HepG2 (cell line): ENCODE data around the gene THPO. TPM values are rescaled to one million over a fixed set of nuclear protein-coding genes. Genes with fewer than 3 reads are reported as not detected.

Experiments
- E2F1 ChIP-seq: sonication (generic); formaldehyde crosslinking; IDR thresholded peaks from 2 replicates; pipeline ENCODE4 v1.5.0; 2020; ENCODE audit warnings: missing genetic modification reagents
- ELF3 ChIP-seq: IDR thresholded peaks from 2 replicates; pipeline ENCODE4 v1.6.1; 2016; ENCODE audit warnings: missing genetic modification reagents, missing compliant biosample characterization
- FOSL1 ChIP-seq: sonication (generic); formaldehyde crosslinking; IDR thresholded peaks from 2 replicates; pipeline ENCODE4 v1.9.0; 2021; ENCODE audit warnings: missing genetic modification reagents, borderline replicate concordance
- KLF12 ChIP-seq: sonication (generic); formaldehyde crosslinking; IDR thresholded peaks from 2 replicates; pipeline ENCODE4 v1.4.0; 2020; ENCODE audit warnings: missing genetic modification reagents, borderline replicate concordance
- NFRKB ChIP-seq: fragments of 450-650 bp; IDR thresholded peaks from 2 replicates; pipeline ENCODE4 v1.6.1; 2017
- STAG1 ChIP-seq: sonication (generic); formaldehyde crosslinking; IDR thresholded peaks from 2 replicates; pipeline ENCODE4 v1.4.0; 2020; ENCODE audit warnings: missing genetic modification reagents
- ZFP37 ChIP-seq: sonication (generic); formaldehyde crosslinking; IDR thresholded peaks from 2 replicates; pipeline ENCODE4 v1.4.0; 2020; ENCODE audit warnings: missing genetic modification reagents, borderline replicate concordance
- ZFP82 ChIP-seq: sonication (generic); formaldehyde crosslinking; IDR thresholded peaks from 2 replicates; pipeline ENCODE4 v1.5.1; 2020; ENCODE audit warnings: mild to moderate bottlenecking, missing genetic modification reagents, borderline replicate concordance
- ZFX ChIP-seq: sonication (generic); formaldehyde crosslinking; IDR thresholded peaks from 2 replicates; pipeline ENCODE4 v1.4.0; 2020; ENCODE audit warnings: mild to moderate bottlenecking, low read depth, missing genetic modification reagents, moderate library complexity
- ZFY ChIP-seq: sonication (generic); formaldehyde crosslinking; IDR thresholded peaks from 2 replicates; pipeline ENCODE4 v1.4.0; 2020; ENCODE audit warnings: missing genetic modification reagents
- ZNF343 ChIP-seq: sonication (generic); formaldehyde crosslinking; IDR thresholded peaks from 2 replicates; pipeline ENCODE4 v1.4.0; 2020; ENCODE audit warnings: mild to moderate bottlenecking, missing genetic modification reagents
- ZNF672 ChIP-seq: sonication (generic); formaldehyde crosslinking; IDR thresholded peaks from 2 replicates; pipeline ENCODE4 v1.8.1; 2022; ENCODE audit warnings: missing genetic modification reagents
- ZNF775 ChIP-seq: sonication (generic); formaldehyde crosslinking; IDR thresholded peaks from 2 replicates; pipeline ENCODE4 v1.4.0; 2020; ENCODE audit warnings: missing genetic modification reagents, mild to moderate bottlenecking, moderate library complexity, borderline replicate concordance
- ZSCAN9 ChIP-seq: IDR thresholded peaks from 2 replicates; pipeline ENCODE4 v1.6.1; 2016; ENCODE audit warnings: borderline replicate concordance
- polyA plus RNA-seq, 8 experiments: library from polyadenylated mRNA; depleted of rRNA in 3 of 8; stranded (reverse) in 7 of 8; unstranded in 1 of 8; fragments of >200 nt; fragmentation: Illumina TruSeq in 4 of 8; extraction: Trizol in 4 of 8; gene quantifications; 2 replicates each; pipeline versions ENCODE4 v1.2.1 to v1.2.3, GENCODE V29; 2011 to 2016; ENCODE audit warnings: low read depth in 4 of 8, missing spikeins in 1 of 8, mixed read lengths in 1 of 8; ENCODE audit not compliant: insufficient read depth in 1 of 8
- total RNA-seq, 5 experiments: library from RNA; depleted of rRNA; stranded (reverse); fragments of >200 nt; fragmentation: Illumina TruSeq; extraction: Trizol; gene quantifications; 2 replicates each; pipeline ENCODE4 v1.2.3, GENCODE V29; 2016; ENCODE audit warnings: low read depth in 1 of 5
- TF ChIP-seq, protein P1 (sequence below): sonication (generic); formaldehyde crosslinking; IDR thresholded peaks from 2 replicates; pipeline ENCODE4 v1.8.1; 2022; ENCODE audit warnings: mild to moderate bottlenecking, missing genetic modification reagents
- TF ChIP-seq, protein P2 (sequence below), 2 experiments: sonication (generic) in 1 of 2; formaldehyde crosslinking in 1 of 2; IDR thresholded peaks; 2 replicates each; pipeline versions ENCODE4 v1.4.0 to v1.6.1; 2018 to 2020; ENCODE audit warnings: missing genetic modification reagents in 2 of 2, borderline replicate concordance in 1 of 2, low read depth in 1 of 2, mild to moderate bottlenecking in 1 of 2, missing biosample characterization in 1 of 2
- TF ChIP-seq, protein P3 (sequence below): sonication (generic); formaldehyde crosslinking; IDR thresholded peaks from 2 replicates; pipeline ENCODE4 v1.4.0; 2020; ENCODE audit warnings: missing genetic modification reagents, borderline replicate concordance
- TF ChIP-seq, protein P4 (sequence below), 2 experiments: IDR thresholded peaks; 2 replicates each; pipeline ENCODE4 v1.6.1; 2011 to 2012; ENCODE audit warnings: low read length in 2 of 2, borderline replicate concordance in 1 of 2, low read depth in 1 of 2, mild to moderate bottlenecking in 1 of 2, moderate library complexity in 1 of 2

The THPO gene
- total and polyA plus RNA-seq, 2 of the 13 experiments (the other 11 are each of a cell fraction or from before 2014, with no cell fraction given), result 2.8 to 4.8 TPM

GRCh38 chr3:184362668-184363546, 15.1 kb downstream of the THPO start (continued):
- TF ChIP-seq, protein P1, sequence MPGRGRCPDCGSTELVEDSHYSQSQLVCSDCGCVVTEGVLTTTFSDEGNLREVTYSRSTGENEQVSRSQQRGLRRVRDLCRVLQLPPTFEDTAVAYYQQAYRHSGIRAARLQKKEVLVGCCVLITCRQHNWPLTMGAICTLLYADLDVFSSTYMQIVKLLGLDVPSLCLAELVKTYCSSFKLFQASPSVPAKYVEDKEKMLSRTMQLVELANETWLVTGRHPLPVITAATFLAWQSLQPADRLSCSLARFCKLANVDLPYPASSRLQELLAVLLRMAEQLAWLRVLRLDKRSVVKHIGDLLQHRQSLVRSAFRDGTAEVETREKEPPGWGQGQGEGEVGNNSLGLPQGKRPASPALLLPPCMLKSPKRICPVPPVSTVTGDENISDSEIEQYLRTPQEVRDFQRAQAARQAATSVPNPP (CRISPR knock-in tag), result peak; percentile 79; the same call in 1 of the 2 replicates
- peak; percentile 75; the same call in 1 of the 2 replicates for TF ChIP-seq KLF12
- peak; percentile 91 for TF ChIP-seq ZFX (CRISPR knock-in tag)
- TF ChIP-seq FOSL1, result no peak
- peak; percentile 67; the same call in 1 of the 2 replicates for TF ChIP-seq E2F1
- peak; percentile 56 for TF ChIP-seq STAG1
- TF ChIP-seq ZFP82 (CRISPR knock-in tag), result peak; percentile 93
- TF ChIP-seq, protein P2, sequence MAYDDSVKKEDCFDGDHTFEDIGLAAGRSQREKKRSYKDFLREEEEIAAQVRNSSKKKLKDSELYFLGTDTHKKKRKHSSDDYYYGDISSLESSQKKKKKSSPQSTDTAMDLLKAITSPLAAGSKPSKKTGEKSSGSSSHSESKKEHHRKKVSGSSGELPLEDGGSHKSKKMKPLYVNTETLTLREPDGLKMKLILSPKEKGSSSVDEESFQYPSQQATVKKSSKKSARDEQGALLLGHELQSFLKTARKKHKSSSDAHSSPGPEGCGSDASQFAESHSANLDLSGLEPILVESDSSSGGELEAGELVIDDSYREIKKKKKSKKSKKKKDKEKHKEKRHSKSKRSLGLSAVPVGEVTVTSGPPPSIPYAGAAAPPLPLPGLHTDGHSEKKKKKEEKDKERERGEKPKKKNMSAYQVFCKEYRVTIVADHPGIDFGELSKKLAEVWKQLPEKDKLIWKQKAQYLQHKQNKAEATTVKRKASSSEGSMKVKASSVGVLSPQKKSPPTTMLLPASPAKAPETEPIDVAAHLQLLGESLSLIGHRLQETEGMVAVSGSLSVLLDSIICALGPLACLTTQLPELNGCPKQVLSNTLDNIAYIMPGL (CRISPR knock-in tag; IDR thresholded peaks at IDR 0.05; ENCODE audit: borderline replicate concordance in 1 of 2, low read depth in 1 of 2), result peak; percentile 93 to 97; a peak in 3 of 4 replicates
- TF ChIP-seq ZSCAN9 (CRISPR knock-in tag), result no peak; the same call in 1 of the 2 replicates
- no peak for TF ChIP-seq ZNF672 (CRISPR knock-in tag)
- no peak for TF ChIP-seq ZNF775 (CRISPR knock-in tag)
- no peak for TF ChIP-seq ZFP37
- peak; percentile 76 for TF ChIP-seq ELF3 (CRISPR knock-in tag)
- 0 out of 2 replicates have a peak, but pooled peaks have one; percentile 51 for TF ChIP-seq ZNF343 (CRISPR knock-in tag)
- no peak for TF ChIP-seq NFRKB
- TF ChIP-seq ZFY, result peak; percentile 90
- TF ChIP-seq, protein P3, sequence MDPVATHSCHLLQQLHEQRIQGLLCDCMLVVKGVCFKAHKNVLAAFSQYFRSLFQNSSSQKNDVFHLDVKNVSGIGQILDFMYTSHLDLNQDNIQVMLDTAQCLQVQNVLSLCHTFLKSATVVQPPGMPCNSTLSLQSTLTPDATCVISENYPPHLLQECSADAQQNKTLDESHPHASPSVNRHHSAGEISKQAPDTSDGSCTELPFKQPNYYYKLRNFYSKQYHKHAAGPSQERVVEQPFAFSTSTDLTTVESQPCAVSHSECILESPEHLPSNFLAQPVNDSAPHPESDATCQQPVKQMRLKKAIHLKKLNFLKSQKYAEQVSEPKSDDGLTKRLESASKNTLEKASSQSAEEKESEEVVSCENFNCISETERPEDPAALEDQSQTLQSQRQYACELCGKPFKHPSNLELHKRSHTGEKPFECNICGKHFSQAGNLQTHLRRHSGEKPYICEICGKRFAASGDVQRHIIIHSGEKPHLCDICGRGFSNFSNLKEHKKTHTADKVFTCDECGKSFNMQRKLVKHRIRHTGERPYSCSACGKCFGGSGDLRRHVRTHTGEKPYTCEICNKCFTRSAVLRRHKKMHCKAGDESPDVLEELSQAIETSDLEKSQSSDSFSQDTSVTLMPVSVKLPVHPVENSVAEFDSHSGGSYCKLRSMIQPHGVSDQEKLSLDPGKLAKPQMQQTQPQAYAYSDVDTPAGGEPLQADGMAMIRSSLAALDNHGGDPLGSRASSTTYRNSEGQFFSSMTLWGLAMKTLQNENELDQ (CRISPR knock-in tag), result no peak
- TF ChIP-seq, protein P4, sequence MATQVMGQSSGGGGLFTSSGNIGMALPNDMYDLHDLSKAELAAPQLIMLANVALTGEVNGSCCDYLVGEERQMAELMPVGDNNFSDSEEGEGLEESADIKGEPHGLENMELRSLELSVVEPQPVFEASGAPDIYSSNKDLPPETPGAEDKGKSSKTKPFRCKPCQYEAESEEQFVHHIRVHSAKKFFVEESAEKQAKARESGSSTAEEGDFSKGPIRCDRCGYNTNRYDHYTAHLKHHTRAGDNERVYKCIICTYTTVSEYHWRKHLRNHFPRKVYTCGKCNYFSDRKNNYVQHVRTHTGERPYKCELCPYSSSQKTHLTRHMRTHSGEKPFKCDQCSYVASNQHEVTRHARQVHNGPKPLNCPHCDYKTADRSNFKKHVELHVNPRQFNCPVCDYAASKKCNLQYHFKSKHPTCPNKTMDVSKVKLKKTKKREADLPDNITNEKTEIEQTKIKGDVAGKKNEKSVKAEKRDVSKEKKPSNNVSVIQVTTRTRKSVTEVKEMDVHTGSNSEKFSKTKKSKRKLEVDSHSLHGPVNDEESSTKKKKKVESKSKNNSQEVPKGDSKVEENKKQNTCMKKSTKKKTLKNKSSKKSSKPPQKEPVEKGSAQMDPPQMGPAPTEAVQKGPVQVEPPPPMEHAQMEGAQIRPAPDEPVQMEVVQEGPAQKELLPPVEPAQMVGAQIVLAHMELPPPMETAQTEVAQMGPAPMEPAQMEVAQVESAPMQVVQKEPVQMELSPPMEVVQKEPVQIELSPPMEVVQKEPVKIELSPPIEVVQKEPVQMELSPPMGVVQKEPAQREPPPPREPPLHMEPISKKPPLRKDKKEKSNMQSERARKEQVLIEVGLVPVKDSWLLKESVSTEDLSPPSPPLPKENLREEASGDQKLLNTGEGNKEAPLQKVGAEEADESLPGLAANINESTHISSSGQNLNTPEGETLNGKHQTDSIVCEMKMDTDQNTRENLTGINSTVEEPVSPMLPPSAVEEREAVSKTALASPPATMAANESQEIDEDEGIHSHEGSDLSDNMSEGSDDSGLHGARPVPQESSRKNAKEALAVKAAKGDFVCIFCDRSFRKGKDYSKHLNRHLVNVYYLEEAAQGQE (IDR thresholded peaks at IDR 0.05; ENCODE audit: borderline replicate concordance in 1 of 2, low read depth in 1 of 2, low read length in 2 of 2), result peak in 1 of 2 experiments; percentile 31; a peak in 1 of 4 replicates
